Breast epithelium (tissue), 4 donors: ENCODE results near the gene HEBP2. TPM values are rescaled to one million over a fixed set of nuclear protein-coding genes. Genes with fewer than 3 reads are reported as not detected.
"Not testable (repeated sequence)": the region's sequence is repeated elsewhere in the genome, so short reads cannot be mapped to it uniquely, and the experiment has no call there.

Source experiments
- DNase-seq, 2 donors: peaks; one replicate each; pipeline ENCODE4 v3.0.0-alpha.2; 2019; ENCODE audit warnings: low spot score in 2 of 2
- H3K27ac ChIP-seq, 2 donors: fragments of 200-600 bp; sonication (generic) in 1 of 2; one replicate each; pipeline ENCODE4 v1.5.1; 2016 to 2019; ENCODE audit warnings: mild to moderate bottlenecking in 1 of 2
- H3K27me3 ChIP-seq, 2 donors: fragments of 200-600 bp; sonication (generic) in 1 of 2; one replicate each; pipeline versions ENCODE4 v1.5.1 to v1.6.0; 2017 to 2019; ENCODE audit warnings: control low read depth in 1 of 2, mild to moderate bottlenecking in 1 of 2
- H3K36me3 ChIP-seq: fragments of 200-600 bp; one replicate; pipeline ENCODE4 v1.5.1; 2019
- H3K4me1 ChIP-seq, 2 donors: fragments of 200-600 bp; sonication (generic); one replicate each; pipeline ENCODE4 v1.5.1; 2016 to 2019; ENCODE audit warnings: control low read depth in 1 of 2
- H3K4me3 ChIP-seq, 3 donors: fragments of 200-600 bp; sonication (generic); 1 replicate in 2 of 3; 2 replicates in 1 of 3; pipeline ENCODE4 v1.5.1; 2016 to 2019; ENCODE audit warnings: mild to moderate bottlenecking in 3 of 3, moderate library complexity in 2 of 3
- H3K9me3 ChIP-seq, 2 donors: fragments of 200-600 bp; sonication (generic) in 1 of 2; one replicate each; pipeline ENCODE4 v1.5.1; 2016 to 2019; ENCODE audit warnings: control low read depth in 1 of 2
- CTCF ChIP-seq, 3 donors: fragments of 450-650 bp; IDR thresholded peaks; one replicate each; pipeline ENCODE4 v1.5.1; 2016 to 2017; ENCODE audit warnings: antibody characterized with exemption in 3 of 3, mild to moderate bottlenecking in 3 of 3, moderate library complexity in 3 of 3
- POLR2A ChIP-seq: fragments of 450-650 bp; IDR thresholded peaks from one replicate; pipeline ENCODE4 v1.6.1; 2016; ENCODE audit warnings: antibody characterized with exemption, mild to moderate bottlenecking, moderate library complexity
- POLR2AphosphoS5 ChIP-seq, 3 donors: sonication (generic); formaldehyde crosslinking; IDR thresholded peaks; one replicate each; pipeline ENCODE4 v1.6.1; 2017; ENCODE audit warnings: antibody characterized with exemption in 3 of 3
- intact Hi-C: fragments of 100-400 bp; cut with DNase I; formaldehyde crosslinking; loops from one replicate; pipeline ENCODE4 v1.15.1; 2023; ENCODE audit warnings: low total_unique reads
- total RNA-seq, 3 donors: library from RNA; depleted of rRNA; stranded (reverse); fragments of >200 nt; gene quantifications; one replicate each; pipeline ENCODE4 v1.1.0, GENCODE V29; 2016

HEBP2 gene
- total RNA-seq: 100 to 1,000 TPM in 1 of 3 donors, 10 to 100 TPM in 2; 66.2 to 321 (median 72.6) TPM

- intact Hi-C loops: no loop called here
- H3K36me3 ChIP-seq: peaks cover 4% of the 10 kb centered on the region
- H3K4me3 ChIP-seq: peak within 1 kb of the TSS; percentile 77 to 88 (median 79)
- no peaks in the 10 kb centered on the region for H3K4me1 ChIP-seq
- peak; percentile 97 to 98 for DNase-seq
- no peaks in the 10 kb centered on the region for H3K9me3 ChIP-seq
- H3K27me3 ChIP-seq: no peaks in the 10 kb centered on the region
- peak; percentile 58 for TF ChIP-seq POLR2A
- peak in 2 of 3 donors; percentile 4 to 45 for TF ChIP-seq CTCF (IDR thresholded peaks at IDR 0.05)
- peak; percentile 61 to 87 (median 69) for TF ChIP-seq POLR2AphosphoS5 (IDR thresholded peaks at IDR 0.05)
- H3K27ac ChIP-seq: peak within 1 kb of the TSS; percentile 93 to 99
Observed at GRCh38 chr6:138403801-138404665, at the start of gene HEBP2. HEBP2 (plus strand) TSS chr6:138404223; CDS start chr6:138404496, 273 bp downstream.

GRCh38 chr6:138357928-138358327 is 46.1 kb upstream of the HEBP2 start:
- H3K27ac ChIP-seq: no peak overlapping the region
- no peaks in the 10 kb centered on the region for H3K27me3 ChIP-seq
- intact Hi-C loops: no loop called here
- no peaks in the 10 kb centered on the region for H3K4me1 ChIP-seq
- no peaks in the 10 kb centered on the region for H3K9me3 ChIP-seq
- TF ChIP-seq POLR2A: no peak
- no peak for TF ChIP-seq CTCF (IDR thresholded peaks at IDR 0.05)
- no peak for TF ChIP-seq POLR2AphosphoS5 (IDR thresholded peaks at IDR 0.05)
- no peak overlapping the region for H3K4me3 ChIP-seq
- no peaks in the 10 kb centered on the region for H3K36me3 ChIP-seq
- DNase-seq: no peak

GRCh38 chr6:138368684-138369083 is 35.3 kb upstream of the HEBP2 start:
- intact Hi-C loops: not testable (repeated sequence)

GRCh38 chr6:138370631-138371451 is 33.2 kb upstream of the HEBP2 start:
- Histone ChIP-seq H3K4me3 (no peak overlapping the region), H3K27ac (no peak overlapping the region), H3K4me1 (no peaks in the 10 kb centered on the region), H3K9me3 (no peaks in the 10 kb centered on the region), H3K27me3 (no peaks in the 10 kb centered on the region), H3K36me3 (no peaks in the 10 kb centered on the region)
- TF ChIP-seq POLR2A (no peak), POLR2AphosphoS5 (IDR thresholded peaks at IDR 0.05) (no peak), CTCF (IDR thresholded peaks at IDR 0.05) (no peak)
- DNase-seq: no peak
- intact Hi-C loops: no loop called here

More at GRCh38 chr6:138368684-138369083, 35.3 kb upstream of the HEBP2 start:
- not testable (repeated sequence) for H3K4me1 ChIP-seq, H3K4me3 ChIP-seq, DNase-seq, H3K9me3 ChIP-seq, H3K27me3 ChIP-seq, H3K36me3 ChIP-seq, H3K27ac ChIP-seq

GRCh38 chr6:138371452-138371711 is 32.6 kb upstream of the HEBP2 start:
- H3K27ac ChIP-seq: no peak overlapping the region
- no peaks in the 10 kb centered on the region for H3K9me3 ChIP-seq
- H3K4me1 ChIP-seq: no peaks in the 10 kb centered on the region
- DNase-seq: no peak
- no peaks in the 10 kb centered on the region for H3K36me3 ChIP-seq
- no peak overlapping the region for H3K4me3 ChIP-seq
- TF ChIP-seq CTCF (IDR thresholded peaks at IDR 0.05) (no peak), POLR2A (no peak), POLR2AphosphoS5 (IDR thresholded peaks at IDR 0.05) (no peak)
- H3K27me3 ChIP-seq: no peaks in the 10 kb centered on the region
- intact Hi-C loops: no loop called here
